Measurements from ENCODE around the gene LRRC8A. TPM values are rescaled to one million over a fixed set of nuclear protein-coding genes. Genes with fewer than 3 reads are reported as not detected.
"Not testable (repeated sequence)": the region's sequence is repeated elsewhere in the genome, so short reads cannot be mapped to it uniquely, and the experiment has no call there.

The LRRC8A gene
- total RNA-seq = 10 to 100 TPM; 13.7 to 26.8 (median 22.6) TPM

- ATAC-seq (replicated peaks in 6 of 8) = peak; percentile 85 to 89 (median 88)
Measured at GRCh38 chr9:128881884-128882676, at the start of gene LRRC8A, which contains the start of gene KYAT1. Gene LRRC8A, plus strand, starts transcription at chr9:128882133. Its CDS starts 25,032 bp downstream, at chr9:128907165. Gene KYAT1, minus strand, starts transcription at chr9:128881950. Its CDS starts 36,545 bp downstream, at chr9:128845405.

GRCh38 chr9:128833696-128834095, 48.2 kb upstream of the LRRC8A start:
- in situ Hi-C loops (cut with MboI; ENCODE audit: low pct_unique_long_range_greater_than_20kb in 2 of 9, low sequenced_read_pairs in 9 of 9, unreplicated experiment in 9 of 9) = no loop called here
- no peak for ATAC-seq (replicated peaks in 6 of 8)
- Histone ChIP-seq H3K27ac (no peak overlapping the region), H3K4me1 (replicated peaks in 1 of 2) (peaks cover 2 to 3% of the 10 kb centered on the region in 2 donors), H3K4me3 (no peak overlapping the region)
- WGBS, 10 experiments = 88 to 100% (median 97%) methylated on average over 1 to 6 of the region's 10 CpGs; no CpG with 5 or more reads in 5 of the 10 experiments

More at GRCh38 chr9:128881884-128882676, at the start of gene LRRC8A, which contains the start of gene KYAT1:
- Histone ChIP-seq H3K27ac (peak within 1 kb of the TSS; percentile 92 to 93), H3K4me1 (replicated peaks in 1 of 2) (peaks cover 9 to 13% of the 10 kb centered on the region in 2 donors), H3K4me3 (peak within 1 kb of the TSS; percentile 76 to 94 (median 78))
- WGBS, 10 experiments = 0 to 2% (median 0%) methylated on average over 1 to 9 of the region's 70 CpGs; no CpG with 5 or more reads in 6 of the 10 experiments
- in situ Hi-C loops (cut with MboI; ENCODE audit: low pct_unique_long_range_greater_than_20kb in 2 of 9, low sequenced_read_pairs in 9 of 9, unreplicated experiment in 9 of 9) = no loop called here

GRCh38 chr9:128835246-128836210, 46.4 kb upstream of the LRRC8A start:
- no peaks in the 10 kb centered on the region for H3K4me1 ChIP-seq (replicated peaks in 1 of 2)
- in situ Hi-C loops (cut with MboI; ENCODE audit: low pct_unique_long_range_greater_than_20kb in 2 of 9, low sequenced_read_pairs in 9 of 9, unreplicated experiment in 9 of 9) = no loop called here
- H3K4me3 ChIP-seq = no peak overlapping the region
- WGBS, 10 experiments = 62 to 100% (median 93%) methylated on average over 1 to 14 of the region's 28 CpGs; no CpG with 5 or more reads in 1 of the 10 experiments
- ATAC-seq (replicated peaks in 6 of 8) = no peak
- no peak overlapping the region for H3K27ac ChIP-seq

GRCh38 chr9:128836509-128837145, 45.3 kb upstream of the LRRC8A start:
- in situ Hi-C loops (cut with MboI; ENCODE audit: low pct_unique_long_range_greater_than_20kb in 2 of 9, low sequenced_read_pairs in 9 of 9, unreplicated experiment in 9 of 9) = no loop called here
- no peak overlapping the region for H3K27ac ChIP-seq
- no peak for ATAC-seq (replicated peaks in 6 of 8)
- no peaks in the 10 kb centered on the region for H3K4me1 ChIP-seq (replicated peaks in 1 of 2)
- 80 to 100% (median 96%) methylated on average over 1 to 10 of the region's 14 CpGs; no CpG with 5 or more reads in 5 of the 10 experiments for WGBS, 10 experiments
- no peak overlapping the region for H3K4me3 ChIP-seq

GRCh38 chr9:128838338-128838737, 43.6 kb upstream of the LRRC8A start:
- H3K4me3 ChIP-seq = no peak overlapping the region
- in situ Hi-C loops (cut with MboI; ENCODE audit: low pct_unique_long_range_greater_than_20kb in 2 of 9, low sequenced_read_pairs in 9 of 9, unreplicated experiment in 9 of 9) = no loop called here
- 40 to 100% (median 83%) methylated on average over 1 of the region's 3 CpGs; no CpG with 5 or more reads in 7 of the 10 experiments for WGBS, 10 experiments
- ATAC-seq (replicated peaks in 6 of 8) = no peak
- H3K4me1 ChIP-seq (replicated peaks in 1 of 2) = no peaks in the 10 kb centered on the region
- H3K27ac ChIP-seq = no peak overlapping the region

- ATAC-seq (replicated peaks in 6 of 8) = no peak
- no peaks in the 10 kb centered on the region for H3K4me1 ChIP-seq (replicated peaks in 1 of 2)
- H3K27ac ChIP-seq = no peak overlapping the region
- WGBS, 10 experiments = 80 to 100% (median 100%) methylated on average over 1 of the region's 1 CpG; no CpG with 5 or more reads in 4 of the 10 experiments
- no peak overlapping the region for H3K4me3 ChIP-seq
- in situ Hi-C loops (cut with MboI; ENCODE audit: low pct_unique_long_range_greater_than_20kb in 2 of 9, low sequenced_read_pairs in 9 of 9, unreplicated experiment in 9 of 9) = no loop called here
Measured at GRCh38 chr9:128840524-128840923, 41.4 kb upstream of the LRRC8A start.

- no peak overlapping the region for H3K27ac ChIP-seq
- in situ Hi-C loops (cut with MboI; ENCODE audit: low pct_unique_long_range_greater_than_20kb in 2 of 9, low sequenced_read_pairs in 9 of 9, unreplicated experiment in 9 of 9) = no loop called here
- WGBS, 10 experiments = 70 to 100% (median 95%) methylated on average over 1 to 9 of the region's 12 CpGs; no CpG with 5 or more reads in 2 of the 10 experiments
- no peak for ATAC-seq (replicated peaks in 6 of 8)
- H3K4me1 ChIP-seq (replicated peaks in 1 of 2) = no peaks in the 10 kb centered on the region
- no peak overlapping the region for H3K4me3 ChIP-seq
Measured at GRCh38 chr9:128841694-128842492, 40.0 kb upstream of the LRRC8A start.

- H3K27ac ChIP-seq; in situ Hi-C loops (cut with MboI; ENCODE audit: low pct_unique_long_range_greater_than_20kb in 2 of 9, low sequenced_read_pairs in 9 of 9, unreplicated experiment in 9 of 9); ATAC-seq (replicated peaks in 6 of 8); H3K4me3 ChIP-seq; H3K4me1 ChIP-seq (replicated peaks in 1 of 2): not testable (repeated sequence)
- WGBS, 10 experiments = 88 to 100% (median 100%) methylated on average over 1 to 5 of the region's 7 CpGs; no CpG with 5 or more reads in 2 of the 10 experiments
Measured at GRCh38 chr9:128843171-128843570, 38.8 kb upstream of the LRRC8A start.

- ATAC-seq (replicated peaks in 6 of 8) = peak in 2 of 8 experiments; percentile 82 to 99
- Histone ChIP-seq H3K4me1 (replicated peaks in 1 of 2) (no peaks in the 10 kb centered on the region), H3K4me3 (no peak overlapping the region), H3K27ac (no peak overlapping the region)
- in situ Hi-C loops (cut with MboI; ENCODE audit: low pct_unique_long_range_greater_than_20kb in 2 of 9, low sequenced_read_pairs in 9 of 9, unreplicated experiment in 9 of 9) = no loop called here
- WGBS, 10 experiments = 80 to 100% (median 93%) methylated on average over 1 to 5 of the region's 13 CpGs; no CpG with 5 or more reads in 4 of the 10 experiments
Measured at GRCh38 chr9:128845186-128845931, 36.6 kb upstream of the LRRC8A start.

- no peak overlapping the region for H3K27ac ChIP-seq
- no peaks in the 10 kb centered on the region for H3K4me1 ChIP-seq (replicated peaks in 1 of 2)
- WGBS, 10 experiments = 80 to 100% (median 100%) methylated on average over 1 to 2 of the region's 3 CpGs; no CpG with 5 or more reads in 5 of the 10 experiments
- no peak overlapping the region for H3K4me3 ChIP-seq
- in situ Hi-C loops (cut with MboI; ENCODE audit: low pct_unique_long_range_greater_than_20kb in 2 of 9, low sequenced_read_pairs in 9 of 9, unreplicated experiment in 9 of 9) = no loop called here
- no peak for ATAC-seq (replicated peaks in 6 of 8)
Measured at GRCh38 chr9:128846680-128847030, 35.3 kb upstream of the LRRC8A start.

GRCh38 chr9:128847803-128848202, 34.1 kb upstream of the LRRC8A start:
- in situ Hi-C loops (cut with MboI; ENCODE audit: low pct_unique_long_range_greater_than_20kb in 2 of 9, low sequenced_read_pairs in 9 of 9, unreplicated experiment in 9 of 9) = no loop called here
- Histone ChIP-seq H3K4me3 (no peak overlapping the region), H3K27ac (no peak overlapping the region), H3K4me1 (replicated peaks in 1 of 2) (no peaks in the 10 kb centered on the region)
- 86 to 100% (median 100%) methylated on average over 1 of the region's 1 CpG; no CpG with 5 or more reads in 3 of the 10 experiments for WGBS, 10 experiments
- ATAC-seq (replicated peaks in 6 of 8) = no peak
